ENCODE data around the gene XRN2.

Gene XRN2

DNA sequence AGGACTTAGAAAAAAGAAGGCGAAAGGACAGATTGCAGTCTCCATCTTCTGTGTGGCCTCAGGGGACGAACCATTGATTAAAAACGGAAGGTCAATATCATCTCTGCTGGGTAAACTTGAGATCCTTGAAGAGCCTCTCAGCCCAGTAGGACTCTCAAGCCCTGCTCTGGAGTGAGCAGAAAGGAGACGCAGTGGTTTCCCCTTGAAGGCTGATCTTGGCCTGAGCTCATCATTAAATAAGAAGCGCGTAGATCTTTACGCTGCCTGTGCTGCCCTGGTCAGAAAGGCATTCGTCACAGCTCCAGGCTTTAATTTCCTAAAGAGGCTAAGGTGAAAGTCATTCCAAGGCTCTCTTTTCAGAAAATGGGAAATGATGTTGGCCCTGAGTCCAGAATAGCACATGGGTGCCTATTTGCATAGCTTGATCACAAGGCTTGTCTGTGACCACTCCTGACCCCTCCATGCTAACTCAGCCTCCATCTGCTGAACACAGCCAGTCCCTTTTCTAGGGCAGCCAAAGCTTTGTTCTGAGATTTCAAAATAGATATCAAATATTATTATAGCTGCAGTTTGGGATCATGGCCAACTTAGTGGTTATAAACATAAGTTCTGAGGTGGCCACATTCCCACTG is 29.3 kb upstream of the XRN2 start:
- no peak for DNase-seq (ENCODE audit: extremely low read depth, low read depth)
- TF ChIP-seq, protein P1, sequence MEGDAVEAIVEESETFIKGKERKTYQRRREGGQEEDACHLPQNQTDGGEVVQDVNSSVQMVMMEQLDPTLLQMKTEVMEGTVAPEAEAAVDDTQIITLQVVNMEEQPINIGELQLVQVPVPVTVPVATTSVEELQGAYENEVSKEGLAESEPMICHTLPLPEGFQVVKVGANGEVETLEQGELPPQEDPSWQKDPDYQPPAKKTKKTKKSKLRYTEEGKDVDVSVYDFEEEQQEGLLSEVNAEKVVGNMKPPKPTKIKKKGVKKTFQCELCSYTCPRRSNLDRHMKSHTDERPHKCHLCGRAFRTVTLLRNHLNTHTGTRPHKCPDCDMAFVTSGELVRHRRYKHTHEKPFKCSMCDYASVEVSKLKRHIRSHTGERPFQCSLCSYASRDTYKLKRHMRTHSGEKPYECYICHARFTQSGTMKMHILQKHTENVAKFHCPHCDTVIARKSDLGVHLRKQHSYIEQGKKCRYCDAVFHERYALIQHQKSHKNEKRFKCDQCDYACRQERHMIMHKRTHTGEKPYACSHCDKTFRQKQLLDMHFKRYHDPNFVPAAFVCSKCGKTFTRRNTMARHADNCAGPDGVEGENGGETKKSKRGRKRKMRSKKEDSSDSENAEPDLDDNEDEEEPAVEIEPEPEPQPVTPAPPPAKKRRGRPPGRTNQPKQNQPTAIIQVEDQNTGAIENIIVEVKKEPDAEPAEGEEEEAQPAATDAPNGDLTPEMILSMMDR (IDR thresholded peaks at IDR 0.05; ENCODE audit: low read depth, low read length, missing control alignments) = no peak
- no peak overlapping the region for H3K4me3 ChIP-seq (replicated peaks; ENCODE audit: low read depth, low read length)

DNA sequence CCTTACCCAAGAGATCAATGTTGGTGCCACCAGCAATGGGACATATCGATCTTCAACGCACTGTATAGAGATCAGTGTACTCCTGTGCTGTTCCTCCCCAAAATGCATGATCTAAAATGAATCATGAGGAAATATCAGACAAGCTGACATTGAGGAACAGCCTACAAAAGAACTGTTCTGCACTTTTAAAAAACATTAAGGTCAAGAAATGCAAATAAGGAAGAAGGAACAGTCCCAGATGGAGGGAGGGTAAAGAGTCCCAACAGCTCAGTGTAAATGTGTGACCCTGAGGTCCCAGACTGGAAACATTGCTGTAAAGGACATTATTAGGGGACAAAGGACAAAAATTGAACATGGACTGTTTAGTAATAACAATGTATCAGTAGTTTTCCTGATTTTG is 24.3 kb upstream of the XRN2 start:
- H3K4me3 ChIP-seq (replicated peaks; ENCODE audit: low read depth, low read length) = no peak overlapping the region
- TF ChIP-seq, protein P1 (IDR thresholded peaks at IDR 0.05; ENCODE audit: low read depth, low read length, missing control alignments) = no peak
- no peak for DNase-seq (ENCODE audit: extremely low read depth, low read depth)

DNA sequence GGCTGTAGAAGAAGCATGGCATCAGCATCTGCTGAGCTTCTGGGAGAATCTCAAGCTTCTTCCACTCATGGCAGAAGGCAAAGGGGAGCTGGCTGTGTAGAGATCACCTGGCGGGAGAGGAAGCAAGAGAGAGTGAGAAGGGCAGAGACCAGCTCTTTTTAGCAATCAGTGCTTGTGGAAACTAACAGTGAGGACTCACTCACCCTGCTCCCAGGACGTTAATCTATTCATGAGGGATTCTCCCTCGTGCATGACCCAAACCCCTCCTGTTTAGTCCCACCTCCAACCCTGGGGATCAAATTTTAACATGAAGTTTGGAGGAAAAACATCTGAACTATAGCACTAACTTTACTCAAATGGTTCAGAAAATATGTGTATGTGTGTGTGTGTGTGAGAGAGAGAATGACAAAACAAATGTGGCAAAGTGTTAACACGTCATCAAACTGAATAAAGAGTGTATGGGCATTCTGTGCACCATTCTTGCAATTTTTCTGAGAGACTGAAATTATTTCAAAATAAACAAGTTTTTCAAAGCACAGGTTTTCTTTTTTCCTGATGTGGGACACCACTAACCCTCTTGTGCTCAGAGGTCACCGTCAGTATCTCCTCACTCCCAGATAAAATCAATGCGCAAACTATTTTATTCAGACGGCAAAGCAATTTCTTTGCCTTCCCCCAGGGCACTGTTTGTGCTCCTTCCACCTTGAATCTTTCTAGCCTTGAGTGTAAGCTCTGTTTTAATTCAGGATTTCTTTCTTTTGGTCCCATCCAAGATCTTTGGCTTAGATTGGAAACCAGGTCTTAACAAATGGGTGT is 23.2 kb upstream of the XRN2 start:
- no peak overlapping the region for H3K4me3 ChIP-seq (replicated peaks; ENCODE audit: low read depth, low read length)
- no peak for DNase-seq (ENCODE audit: extremely low read depth, low read depth)
- TF ChIP-seq, protein P1 (IDR thresholded peaks at IDR 0.05; ENCODE audit: low read depth, low read length, missing control alignments) = no peak

DNA sequence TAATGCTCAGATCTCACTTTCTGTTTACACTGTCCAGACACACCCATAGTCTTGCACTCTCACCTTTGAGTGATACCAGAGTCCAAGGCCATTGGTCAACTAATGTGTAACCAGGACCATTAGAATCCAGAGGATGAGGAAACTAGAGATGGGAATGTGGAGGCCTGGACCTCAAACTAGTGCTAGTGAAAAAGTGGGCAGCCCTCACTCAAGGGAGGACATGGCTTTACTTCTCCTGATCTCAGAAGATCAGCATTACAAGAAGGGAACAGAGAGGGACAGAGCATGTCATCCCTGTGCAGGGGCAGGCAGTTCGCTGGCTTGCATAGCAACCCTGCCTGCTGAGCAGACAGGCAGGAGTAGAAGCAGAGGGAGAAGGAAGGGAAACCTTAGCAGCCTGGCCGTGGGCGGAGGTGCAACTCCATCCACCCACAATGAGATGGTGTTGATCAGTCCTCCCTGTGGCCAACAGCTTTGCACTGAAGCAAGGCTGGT is 22.6 kb upstream of the XRN2 start:
- DNase-seq (ENCODE audit: extremely low read depth, low read depth) = no peak
- TF ChIP-seq, protein P1 (IDR thresholded peaks at IDR 0.05; ENCODE audit: low read depth, low read length, missing control alignments) = no peak
- no peak overlapping the region for H3K4me3 ChIP-seq (replicated peaks; ENCODE audit: low read depth, low read length)

DNA sequence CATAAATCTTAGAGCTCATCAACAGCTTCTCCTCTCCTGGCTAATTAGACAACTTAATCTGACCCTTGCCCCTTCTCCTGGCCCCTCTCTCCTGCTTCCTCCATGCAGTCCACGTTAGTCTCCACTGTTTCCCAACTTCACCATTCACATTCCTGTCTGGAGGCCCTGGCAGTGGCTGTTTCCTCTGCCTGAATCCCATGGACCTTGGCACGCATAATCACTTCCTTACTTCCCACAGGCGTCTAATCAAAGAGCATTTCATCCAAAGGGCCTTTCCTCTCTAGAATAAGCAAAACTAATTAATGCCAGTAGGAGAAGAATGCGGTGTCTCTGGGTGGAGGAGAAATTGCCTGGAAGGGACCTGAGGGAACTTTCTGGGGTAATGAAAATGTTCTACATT is 16.4 kb upstream of the XRN2 start:
- no peak for DNase-seq (ENCODE audit: extremely low read depth, low read depth)
- H3K4me3 ChIP-seq (replicated peaks; ENCODE audit: low read depth, low read length) = no peak overlapping the region
- TF ChIP-seq, protein P1 (IDR thresholded peaks at IDR 0.05; ENCODE audit: low read depth, low read length, missing control alignments) = no peak

DNA sequence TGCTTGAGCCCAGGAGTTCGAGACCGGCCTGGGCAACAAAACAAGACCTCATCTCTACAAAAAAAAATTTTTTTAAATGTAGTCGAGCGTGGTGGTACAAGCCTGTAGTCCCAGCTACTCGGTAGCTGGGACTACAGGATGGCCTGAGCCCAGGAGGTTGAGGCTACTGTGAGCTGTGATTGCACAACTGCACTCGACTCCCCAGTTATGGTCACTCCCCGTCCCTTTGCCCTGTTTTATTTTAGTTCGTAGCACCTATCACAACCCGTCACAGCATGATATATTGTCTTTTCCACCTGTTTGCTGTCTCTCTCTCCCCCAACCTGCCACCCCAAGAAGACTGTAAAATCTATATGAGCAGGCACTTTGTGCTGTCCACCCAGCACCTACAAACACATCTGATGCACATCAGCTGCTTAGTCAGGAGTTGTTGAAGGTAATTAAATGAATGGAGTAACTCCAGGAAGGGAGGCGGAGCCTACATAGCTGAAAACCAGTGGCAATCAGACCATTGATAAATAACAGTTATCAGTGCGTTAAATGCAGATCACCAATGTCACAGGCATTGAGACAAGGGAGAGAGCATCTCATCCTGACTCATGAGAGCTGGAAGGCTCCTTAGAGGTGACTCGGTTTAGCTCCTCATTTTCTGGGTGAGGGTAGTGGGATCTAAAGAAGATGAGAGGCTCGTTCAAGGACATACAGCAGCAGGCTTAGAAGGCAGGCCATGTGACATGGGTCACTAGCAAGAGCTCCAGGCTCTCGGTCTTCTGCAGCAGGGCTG is 14.4 kb upstream of the XRN2 start:
- DNase-seq (ENCODE audit: extremely low read depth, low read depth) = no peak
- TF ChIP-seq, protein P1 (IDR thresholded peaks at IDR 0.05; ENCODE audit: low read depth, low read length, missing control alignments) = no peak
- no peak overlapping the region for H3K4me3 ChIP-seq (replicated peaks; ENCODE audit: low read depth, low read length)

Data from HFF-Myc (cell line).